Measurements from ENCODE around the gene DOK3.

DOK3 gene

DNA sequence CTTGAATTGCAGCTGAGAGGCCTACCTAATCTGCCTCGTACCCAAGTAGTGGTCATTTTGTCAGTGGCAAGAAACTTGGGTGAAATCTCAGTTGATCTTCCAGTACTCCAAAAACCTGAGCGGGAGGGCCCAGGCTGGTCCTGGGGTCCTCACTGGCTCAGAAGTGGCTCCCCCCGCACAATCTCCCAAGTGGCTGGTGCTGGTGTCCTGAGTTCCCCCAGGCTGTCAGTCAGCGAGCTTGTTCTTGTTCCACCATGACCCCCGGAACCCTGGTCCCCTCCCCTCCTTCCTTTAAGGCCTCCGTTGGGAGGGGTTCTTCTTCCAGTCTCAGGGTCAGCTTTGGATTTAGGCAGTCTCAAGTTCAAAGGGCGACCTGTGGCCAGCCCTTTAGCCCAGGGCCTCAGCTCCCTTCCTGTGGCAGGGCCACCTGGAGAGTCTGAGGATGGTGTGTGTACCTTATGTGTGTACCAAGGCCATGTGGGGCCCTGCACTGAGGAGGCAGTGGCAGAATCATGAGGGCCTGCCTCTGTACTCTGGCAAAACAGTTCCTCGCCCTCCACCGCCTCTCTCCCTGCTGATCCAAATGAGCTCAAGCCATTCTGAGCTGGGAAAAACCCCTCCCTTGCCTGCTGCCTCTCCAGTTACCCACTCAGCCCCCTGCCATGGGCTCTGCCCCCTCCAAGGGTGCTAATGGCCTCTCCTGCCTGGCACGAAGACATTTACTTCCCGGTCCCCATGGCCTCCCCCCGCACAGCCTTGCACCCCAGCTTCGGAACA lies 31.7 kb downstream of the DOK3 start:
- no peak for DNase-seq

DNA sequence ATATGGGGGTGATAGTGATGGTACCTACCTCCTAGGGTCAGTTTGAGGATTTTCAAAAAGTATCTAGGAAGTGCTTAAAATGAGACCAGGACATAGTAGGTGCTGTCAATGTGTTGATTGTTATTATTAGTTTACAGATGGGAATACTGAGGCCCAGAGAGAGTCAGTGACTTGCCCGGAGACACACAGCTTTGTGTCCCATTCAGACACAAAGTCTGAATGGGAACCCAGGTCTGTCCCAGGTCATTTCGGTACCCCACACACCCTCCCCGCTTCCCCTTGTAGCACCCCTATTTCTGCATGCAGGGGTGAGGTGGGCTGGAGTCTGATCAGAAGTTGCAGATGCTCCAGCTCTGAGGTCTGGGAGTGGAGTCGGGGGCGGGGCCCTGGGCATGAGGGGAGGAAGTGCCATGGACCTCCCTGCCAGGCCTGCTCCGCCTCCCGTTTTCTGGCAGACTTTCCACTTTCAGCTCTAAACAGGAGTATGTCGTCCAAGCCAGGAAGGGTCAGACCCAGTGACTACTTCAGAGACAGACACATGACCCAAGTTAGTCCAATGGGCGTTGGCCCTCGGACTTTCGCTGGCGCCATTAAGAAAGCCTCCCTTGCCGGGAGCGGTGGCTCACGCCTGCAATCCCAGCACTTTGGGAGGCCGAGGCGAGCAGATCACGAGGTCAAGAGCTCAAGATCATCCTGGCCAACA lies 32.9 kb downstream of the DOK3 start:
- no peak for DNase-seq

DNA sequence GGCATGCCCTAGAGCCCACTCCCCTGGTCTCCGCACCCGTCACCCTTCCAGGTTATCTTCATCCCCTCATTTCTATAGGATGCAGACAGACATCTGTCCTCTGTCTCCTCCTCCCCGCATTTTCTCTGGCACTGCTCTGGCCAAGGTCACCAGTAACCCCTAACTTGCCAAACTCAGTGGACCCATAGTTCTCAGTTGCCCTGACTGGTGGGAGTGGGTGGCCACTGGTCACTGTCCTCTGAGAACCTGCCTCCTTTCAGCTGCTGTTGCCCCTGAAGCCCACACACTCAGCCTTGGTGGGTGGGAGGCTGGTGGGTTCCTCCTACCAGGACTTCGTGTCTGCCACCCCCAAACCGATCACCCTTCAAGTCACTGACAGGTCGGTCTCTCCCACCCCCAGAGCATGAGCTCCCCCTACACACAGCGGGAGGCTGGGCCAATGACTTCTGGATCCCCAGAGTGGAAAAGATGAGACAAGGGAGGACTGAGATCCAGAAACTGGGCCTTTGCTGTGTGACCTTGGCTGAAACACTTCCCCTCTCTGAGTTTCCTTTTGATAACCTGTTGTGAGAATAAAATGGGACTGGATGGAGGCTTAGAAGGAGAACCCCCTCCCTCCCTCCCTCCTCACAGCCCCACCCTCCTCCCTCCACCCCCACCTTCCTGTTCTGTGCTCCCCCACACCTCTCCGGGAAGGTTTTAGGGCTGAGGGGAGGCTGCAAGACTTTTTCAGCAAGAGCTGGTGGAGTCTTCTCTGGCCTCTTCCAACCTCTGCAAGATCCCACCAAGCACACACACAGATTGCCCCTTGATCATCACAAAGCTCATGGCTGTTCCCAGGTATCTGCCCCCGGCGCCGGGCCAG lies 33.8 kb downstream of the DOK3 start:
- DNase-seq, result no peak

DNA sequence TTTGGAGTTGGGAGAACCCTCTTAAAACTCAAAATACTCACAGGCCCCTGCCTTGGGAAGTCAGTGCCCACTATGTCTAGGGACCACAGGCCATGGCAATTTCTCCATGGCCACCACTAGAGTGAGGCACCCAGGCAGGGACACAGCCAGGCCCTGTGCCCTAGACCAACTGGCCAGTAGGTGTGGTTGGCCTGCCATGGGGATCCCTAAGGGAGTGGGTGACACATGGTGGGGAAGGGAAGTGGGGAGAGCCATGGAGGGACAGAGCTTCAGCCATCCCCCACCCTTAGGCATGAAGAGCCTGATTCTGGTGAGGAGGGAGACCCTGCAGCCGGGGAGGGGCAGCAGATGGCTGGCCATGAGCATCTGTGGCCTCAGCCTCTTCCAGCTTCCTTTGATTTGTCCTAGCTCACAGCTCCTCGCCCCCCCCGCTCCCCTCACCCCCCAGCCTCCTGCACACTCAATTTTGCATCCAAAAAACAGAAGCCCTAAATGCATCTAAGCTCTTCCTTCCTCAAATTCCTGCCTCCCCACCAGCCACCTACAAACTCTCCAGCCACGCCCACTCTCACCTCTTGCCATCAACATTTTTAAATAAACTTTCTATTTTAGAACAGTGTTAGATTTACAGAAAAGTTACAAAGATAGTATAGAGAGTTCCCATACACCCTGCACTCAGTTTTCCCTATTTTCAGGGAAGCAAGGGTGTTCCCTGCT lies 34.6 kb downstream of the DOK3 start:
- DNase-seq, result no peak

DNA sequence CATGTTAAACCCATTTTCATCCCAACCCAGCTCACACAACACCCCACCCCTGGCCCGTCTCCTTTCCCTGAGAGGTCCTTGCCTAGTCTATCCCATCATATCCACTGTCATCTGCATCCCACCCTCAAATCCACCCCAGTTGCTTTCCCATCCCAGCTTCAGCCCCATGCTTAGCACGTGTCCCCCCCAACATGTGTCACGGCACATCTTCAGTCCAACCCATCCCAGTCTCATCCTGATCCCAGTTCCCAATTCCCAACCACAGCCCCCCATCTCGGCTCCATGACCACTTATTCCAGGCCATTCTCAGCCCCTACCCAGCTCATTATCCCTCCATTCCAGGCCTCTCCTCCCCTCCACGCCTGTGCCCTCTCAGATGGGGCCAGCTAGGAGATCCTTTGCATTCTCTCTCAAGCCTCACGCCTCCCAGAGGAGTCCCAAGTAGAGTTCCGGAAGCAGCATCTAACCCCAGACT lies 35.6 kb downstream of the DOK3 start:
- no peak for DNase-seq

DNA sequence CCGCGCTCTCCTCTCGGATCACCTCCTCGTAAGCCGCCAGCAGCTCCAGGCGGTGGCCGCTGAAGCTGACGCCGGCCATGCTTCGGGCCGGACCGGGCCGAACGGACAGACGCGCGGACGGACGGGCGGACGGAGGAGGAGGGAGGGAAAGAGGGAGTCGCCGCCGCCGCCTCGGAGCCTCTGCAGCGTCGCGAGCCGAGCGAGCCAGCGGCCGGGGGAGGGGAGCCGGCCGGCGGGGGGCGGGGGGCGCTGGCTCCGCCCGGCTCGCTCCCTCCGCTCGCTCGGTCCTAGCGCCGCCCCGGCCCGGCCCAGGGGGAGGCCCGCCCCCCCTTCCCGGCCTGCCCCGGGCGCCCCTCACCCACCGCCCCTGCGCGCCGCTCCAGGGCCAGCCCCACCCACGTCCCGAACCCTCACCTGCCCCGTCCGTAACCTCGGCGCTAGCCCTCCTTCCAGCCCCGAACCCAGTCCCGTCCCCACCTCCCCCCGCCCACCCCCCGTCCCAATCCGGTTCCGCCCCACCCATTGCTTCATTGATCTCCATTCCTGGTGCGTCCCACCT lies 36.1 kb downstream of the DOK3 start, which contains the start of gene DBN1:
TSS of gene DBN1 (minus strand) at position 192 of the 559 bp plus-strand sequence. CDS start at position 79, 113 bp downstream.
- DNase-seq, result no peak

DNA sequence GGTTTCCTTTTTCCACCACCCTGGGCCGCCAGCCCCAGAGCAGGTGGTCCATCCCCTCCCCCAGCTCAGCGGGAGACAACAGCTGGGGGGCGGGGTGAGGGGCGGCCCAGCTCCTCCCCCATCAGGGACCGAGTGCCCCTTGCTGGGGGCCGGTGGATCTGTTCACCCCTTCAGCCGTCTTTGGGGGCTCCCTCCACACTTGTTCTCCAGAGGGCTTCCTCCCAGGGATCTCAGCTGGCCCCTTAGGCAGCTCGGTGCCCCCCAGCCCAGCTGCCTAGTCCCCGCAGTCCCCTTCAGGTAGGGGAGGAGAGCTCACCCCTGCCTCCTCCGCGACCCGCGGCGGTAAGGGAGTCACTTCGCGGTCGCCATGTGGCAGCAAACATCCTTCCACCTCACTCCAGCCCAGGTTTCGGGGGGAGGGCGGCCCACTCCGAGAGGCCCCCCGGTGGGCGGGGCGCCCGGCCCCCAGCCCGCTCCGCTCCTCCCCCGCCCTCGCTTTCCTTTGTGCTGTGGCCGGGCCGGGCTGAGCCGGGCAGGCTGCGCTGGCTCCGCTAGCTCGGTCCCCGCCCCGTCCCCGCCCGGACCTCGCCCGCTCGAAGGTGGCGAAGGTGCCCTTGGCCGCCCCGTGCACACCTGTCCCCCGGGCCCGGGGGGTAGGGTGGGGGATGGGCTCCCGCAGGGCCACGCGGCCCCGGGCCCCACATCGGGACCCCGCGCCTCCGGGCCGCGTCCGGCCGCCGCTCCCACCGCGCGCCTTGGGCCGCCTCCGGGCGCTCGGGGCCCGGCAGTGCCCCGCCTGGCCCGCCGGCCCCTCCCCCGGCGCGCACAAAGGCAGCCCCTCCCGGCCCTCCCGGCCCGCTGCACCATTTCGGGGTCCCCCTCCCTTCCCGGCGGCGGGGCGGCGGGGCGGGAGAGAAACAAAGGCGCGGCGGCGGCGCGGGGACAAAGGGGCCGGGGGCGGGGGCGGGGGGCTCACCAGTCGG lies 36.9 kb downstream of the DOK3 start:
- DNase-seq, result no peak

DNA sequence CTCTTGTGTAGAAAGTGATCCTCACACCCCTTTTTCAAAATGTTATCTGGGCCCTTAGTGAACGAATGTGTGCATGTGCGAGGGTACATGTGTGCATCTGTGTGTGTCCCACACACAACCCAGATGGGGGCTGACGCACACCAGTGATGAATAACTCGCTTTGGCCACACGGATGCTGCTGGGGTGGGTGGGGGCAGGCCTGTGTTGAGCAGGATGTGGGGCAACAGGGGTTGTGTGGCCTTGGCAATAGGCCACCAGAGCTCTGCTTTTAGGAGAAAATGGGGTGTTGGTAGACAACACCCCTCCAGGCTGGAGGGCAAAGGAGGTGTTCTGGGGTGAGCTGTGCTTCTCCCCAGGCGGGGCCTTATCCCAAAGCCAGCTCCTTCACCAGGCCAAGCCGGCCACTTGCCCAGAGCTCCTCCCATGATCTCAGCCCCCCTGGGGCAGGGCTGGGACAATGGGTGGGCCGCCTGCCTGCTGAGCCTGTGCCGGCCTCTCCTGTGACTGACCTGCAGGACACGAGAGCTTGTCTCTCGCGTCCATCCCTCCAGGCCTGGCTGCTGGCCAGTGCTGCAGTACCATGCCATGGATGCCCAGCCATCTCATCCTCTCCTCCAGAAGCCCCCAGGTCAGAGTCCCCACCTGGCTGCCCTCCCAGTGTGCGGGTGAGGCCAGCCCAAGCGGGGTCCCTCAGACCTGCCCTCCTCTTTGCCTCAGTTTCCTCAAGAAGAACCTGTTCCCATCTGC lies 37.8 kb downstream of the DOK3 start:
- DNase-seq, result no peak

DNA sequence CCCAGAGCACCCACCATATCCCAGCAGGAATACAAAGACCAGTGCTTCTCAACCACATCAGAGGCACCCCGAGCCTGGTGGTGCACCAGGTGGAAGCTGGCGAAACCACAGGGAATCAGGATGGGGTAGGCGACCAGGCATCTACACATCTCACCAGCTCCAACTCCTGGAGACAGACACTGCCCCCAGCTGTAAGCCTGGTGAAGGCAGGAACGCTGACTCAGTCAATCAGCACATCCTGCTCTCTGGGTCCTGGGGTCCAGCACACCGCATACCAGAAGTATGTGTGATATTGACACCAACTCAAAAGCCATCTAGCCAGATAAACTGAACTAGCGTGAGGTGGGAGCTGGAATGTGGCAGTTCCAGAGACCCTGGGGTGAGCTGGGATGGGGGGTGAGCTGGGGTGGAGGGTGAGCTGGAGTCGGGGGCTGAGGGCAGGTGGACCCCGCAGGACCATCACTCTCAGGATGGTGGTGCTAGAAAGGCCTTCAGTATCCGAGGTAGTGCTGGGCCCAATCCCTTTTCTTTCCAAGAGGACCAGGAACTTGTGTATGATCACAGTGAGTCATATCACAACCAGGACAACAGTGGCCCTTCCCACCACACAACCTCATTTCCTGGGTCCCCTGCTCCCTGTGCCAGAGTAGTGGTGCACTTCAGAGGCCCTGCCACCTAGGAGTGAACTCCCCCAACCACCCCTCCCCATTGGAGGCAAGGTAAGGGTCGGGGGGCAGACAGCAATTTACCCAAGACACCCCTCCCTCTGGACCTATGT lies 38.7 kb downstream of the DOK3 start:
- DNase-seq, result no peak

DNA sequence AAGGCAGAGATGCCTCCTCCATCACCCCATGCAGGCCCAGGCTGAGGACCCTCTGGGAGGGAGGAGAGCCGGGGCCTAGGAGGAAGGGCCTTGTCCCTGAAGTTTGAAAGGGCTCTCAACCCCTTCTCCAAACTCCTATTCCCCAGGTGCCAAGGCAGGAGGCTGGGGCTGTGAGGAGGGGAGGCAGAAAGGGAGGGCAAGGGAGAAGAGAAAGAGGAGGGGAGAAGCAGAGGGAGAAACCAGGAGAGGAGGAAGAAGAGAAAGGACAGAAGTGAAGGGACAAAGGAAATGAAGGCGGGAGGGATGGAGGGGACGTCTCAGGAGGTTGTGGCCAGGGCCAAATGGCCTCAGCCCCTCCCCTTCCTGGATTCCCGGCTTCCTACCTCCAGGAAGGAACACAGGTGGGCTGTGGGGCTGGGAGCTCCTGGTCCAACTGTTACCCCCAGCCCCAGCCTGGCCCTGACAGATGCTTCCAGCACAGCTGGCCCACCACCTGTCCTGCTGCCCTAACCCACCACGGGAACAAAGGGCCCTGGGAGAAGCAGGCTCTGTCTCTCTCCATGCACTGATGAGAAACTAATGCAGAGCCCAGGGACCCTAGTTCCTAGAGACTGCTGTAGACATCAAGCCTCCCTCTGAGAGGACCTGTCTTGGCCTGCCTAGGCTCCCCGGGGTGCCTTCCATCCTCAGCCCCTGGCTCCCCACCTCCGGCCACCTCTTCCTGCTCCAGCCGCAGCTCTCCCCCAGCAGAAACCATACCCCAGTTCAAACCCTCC lies 39.7 kb downstream of the DOK3 start:
- no peak for DNase-seq

DNA sequence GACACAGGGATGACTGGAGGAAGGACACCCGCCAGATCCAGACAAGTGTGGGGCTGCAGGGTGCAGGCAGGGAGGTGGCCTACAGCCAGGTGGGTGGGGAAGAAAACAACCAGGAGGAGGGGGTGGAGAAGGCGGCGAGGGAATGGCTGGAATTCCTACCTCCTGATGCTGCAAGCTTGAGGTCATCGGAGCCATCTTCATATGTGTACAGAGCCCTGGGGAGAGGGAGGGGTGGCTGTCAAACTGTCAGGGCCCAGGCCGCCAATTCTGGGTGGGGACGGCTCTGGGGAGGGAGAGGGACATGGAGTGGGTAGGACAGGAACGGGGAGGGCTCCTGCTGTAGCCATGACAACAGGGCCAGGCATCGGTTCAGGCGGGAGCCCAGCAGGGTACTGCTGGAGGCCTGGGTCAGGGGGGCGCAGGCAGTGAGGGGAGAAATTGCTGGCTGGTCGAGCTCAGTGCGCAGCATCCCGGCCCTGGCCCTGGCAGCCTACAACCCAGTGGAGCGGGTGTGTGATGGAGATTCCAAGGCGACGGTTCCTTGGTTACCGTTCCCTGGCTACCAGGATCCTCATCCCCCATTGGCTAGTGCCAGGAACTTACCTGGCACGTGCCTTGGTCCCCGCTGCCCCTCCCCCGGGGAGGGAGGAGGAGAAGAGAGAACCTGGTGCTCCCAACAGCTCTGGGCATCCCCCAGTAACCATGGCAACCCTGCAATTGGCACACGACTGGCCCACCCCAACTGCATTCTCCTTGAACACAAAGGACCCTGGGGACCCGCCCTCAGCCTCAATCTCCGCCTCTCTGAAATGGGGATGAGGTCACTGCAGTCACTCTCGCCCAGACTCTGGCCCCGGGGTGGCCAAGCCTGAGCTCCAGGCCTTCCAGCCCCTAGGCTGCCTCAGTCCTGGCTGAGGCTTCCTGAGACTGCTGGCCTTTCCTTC lies 40.7 kb downstream of the DOK3 start:
- no peak for DNase-seq

DNA sequence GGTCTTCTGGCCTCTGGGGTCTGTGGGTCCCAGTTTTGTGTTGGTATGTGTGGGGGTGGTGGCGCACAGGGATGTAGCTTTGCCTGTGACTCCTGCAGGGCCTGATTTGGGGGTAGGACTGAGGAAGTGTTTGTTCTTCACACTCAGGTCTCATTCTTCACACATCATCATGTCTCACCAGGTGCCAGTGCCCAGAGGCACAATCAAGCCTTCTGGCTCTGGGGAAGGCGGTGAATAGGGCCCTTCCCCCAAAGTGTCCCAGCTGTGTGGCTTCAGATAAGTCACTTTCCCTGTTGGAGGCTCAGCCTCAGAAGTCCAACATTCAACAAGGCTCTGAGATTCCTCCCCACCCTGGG lies 41.3 kb downstream of the DOK3 start:
- DNase-seq, result no peak

DNA sequence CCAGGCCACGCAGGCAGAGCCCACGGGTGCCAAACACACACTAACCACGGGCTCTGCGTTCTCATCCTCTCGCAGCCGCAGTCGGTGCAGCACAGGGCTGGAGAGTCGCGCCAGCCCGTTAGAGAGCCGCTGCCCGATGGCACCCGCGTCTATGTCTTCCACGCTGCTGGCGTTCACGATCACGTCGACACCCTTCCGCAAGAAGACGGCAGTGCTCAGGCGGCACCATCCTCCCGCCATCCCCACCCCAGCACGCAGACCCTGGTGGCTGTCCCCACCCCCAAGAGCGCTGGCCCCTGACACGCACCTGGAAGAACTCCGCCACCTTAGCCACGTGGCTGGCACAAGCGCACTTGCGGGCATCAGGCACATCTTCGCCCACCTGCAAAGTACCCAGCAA lies 42.2 kb downstream of the DOK3 start:
- no peak for DNase-seq

DNA sequence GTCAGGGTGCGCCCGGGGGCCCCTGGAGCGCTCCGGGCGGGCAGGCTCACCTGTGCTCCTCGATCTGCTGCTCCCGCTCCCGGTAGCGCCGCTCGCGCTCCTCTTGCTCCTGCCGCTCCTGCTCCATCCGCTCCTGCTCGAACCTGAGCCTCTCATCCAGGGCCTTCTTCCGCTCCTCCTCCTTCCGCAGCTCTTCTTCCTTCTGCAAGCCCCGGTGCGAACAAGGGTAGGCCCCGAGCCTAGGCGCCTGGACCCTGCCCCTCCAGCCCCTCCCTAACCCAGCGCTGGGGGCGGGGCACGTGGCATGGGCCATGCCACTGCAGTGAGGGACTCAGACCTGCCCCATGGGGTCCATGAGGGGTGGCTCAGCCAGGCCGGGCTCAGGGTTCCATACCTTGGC lies 42.8 kb downstream of the DOK3 start:
- DNase-seq, result no peak

DNA sequence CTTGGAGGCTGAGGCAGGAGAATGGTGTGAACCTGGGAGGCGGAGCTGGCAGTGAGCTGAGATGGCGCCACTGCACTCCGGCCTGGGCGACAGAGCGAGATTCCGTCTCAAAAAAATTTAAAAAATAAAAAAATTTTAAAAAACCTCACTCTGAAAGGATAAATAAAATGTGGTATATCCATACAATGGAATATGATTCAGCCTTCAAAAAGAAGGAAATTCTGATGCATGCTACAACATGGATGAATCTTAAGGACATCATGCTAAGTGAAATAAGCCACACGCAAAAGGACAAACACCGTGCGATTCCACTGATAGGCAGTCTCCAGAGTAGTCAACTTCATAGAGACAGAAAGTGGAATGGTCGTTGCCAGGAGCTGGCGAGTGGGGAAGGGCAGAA lies 44.6 kb downstream of the DOK3 start:
- no peak for DNase-seq

DNA sequence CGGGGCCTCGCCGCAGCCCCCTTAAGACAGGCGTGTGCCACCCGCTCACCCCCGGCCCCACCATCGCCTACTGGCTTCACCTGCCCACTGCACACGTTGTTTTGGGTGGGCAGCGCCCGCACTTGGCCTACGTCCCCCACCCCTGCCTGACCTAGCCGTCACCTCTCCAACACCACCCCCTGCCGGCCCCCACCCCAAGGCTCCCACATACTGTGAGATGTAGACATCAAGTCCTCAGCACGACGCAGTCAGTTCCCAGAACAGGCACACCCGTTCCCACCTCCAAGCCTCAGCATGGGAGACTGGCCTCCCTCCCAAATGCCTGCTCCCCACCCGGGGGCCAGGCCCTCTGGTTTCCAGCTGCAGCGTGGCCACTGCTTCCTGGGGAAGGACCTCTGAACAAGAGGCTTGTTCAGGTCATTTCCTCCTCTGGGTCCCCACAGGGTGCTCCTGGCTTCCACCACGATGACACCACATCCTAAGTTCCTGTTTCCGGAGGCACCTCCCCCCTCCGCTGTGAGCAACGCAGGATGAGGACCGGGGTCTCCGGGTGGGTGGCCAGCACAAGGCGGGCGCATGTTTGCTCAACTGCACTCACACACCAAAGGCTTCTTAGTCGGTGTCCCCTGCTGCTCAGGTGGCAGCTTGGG lies 47.5 kb downstream of the DOK3 start:
- no peak for DNase-seq

Measured in NCI-H1436 treated with DMSO at 0.1 percent for 48 hours (cell line).